HL-60 (cell line): ENCODE data around the gene FGG.

Source experiments
- DNase-seq, 2 experiments: peaks; one replicate each; pipeline ENCODE4 v3.0.0-alpha.2; 2010 to 2020; ENCODE audit warnings: low read depth in 1 of 2, low spot score in 1 of 2
- H3K27ac ChIP-seq: fragments of 250-450 bp; sonication (Bioruptor Pico); replicated peaks from 2 replicates; pipeline ENCODE4 v1.5.1; 2020; ENCODE audit warnings: mild to moderate bottlenecking, moderate library complexity
- H3K27me3 ChIP-seq: fragments of 250-450 bp; sonication (Bioruptor Pico); 2 replicates; pipeline ENCODE4 v1.5.1; 2021; ENCODE audit warnings: mild to moderate bottlenecking, moderate library complexity; ENCODE audit not compliant: insufficient read depth, poor library complexity, severe bottlenecking
- H3K4me3 ChIP-seq: replicated peaks from 2 replicates; pipeline ENCODE4 v1.5.1; 2011; ENCODE audit warnings: mild to moderate bottlenecking, control low read depth, low read length; ENCODE audit not compliant: insufficient read depth
- GABPA ChIP-seq: IDR thresholded peaks from 2 replicates; pipeline ENCODE4 v1.6.1; 2012; ENCODE audit warnings: low read depth
- POLR2AphosphoS5 ChIP-seq: IDR thresholded peaks from 2 replicates; pipeline ENCODE4 v1.6.1; 2012; ENCODE audit warnings: low read depth
- REST ChIP-seq: IDR thresholded peaks from 2 replicates; pipeline ENCODE4 v1.6.1; 2012; ENCODE audit warnings: low read depth; ENCODE audit not compliant: insufficient replicate concordance
- SPI1 ChIP-seq: IDR thresholded peaks from 2 replicates; pipeline ENCODE4 v1.6.1; 2012; ENCODE audit warnings: low read depth, mild to moderate bottlenecking, borderline replicate concordance
- TF ChIP-seq, protein P1 (sequence below): IDR thresholded peaks from one replicate; pipeline ENCODE4 v1.5.1; 2011; ENCODE audit warnings: low read length, control low read depth, inconsistent platforms; ENCODE audit not compliant: insufficient read depth

FGG gene

GRCh38 chr4:154614306-154614705 is 1.9 kb upstream of the FGG start:
- TF ChIP-seq GABPA (no peak), SPI1 (no peak), REST (no peak), POLR2AphosphoS5 (no peak)
- TF ChIP-seq, protein P1, sequence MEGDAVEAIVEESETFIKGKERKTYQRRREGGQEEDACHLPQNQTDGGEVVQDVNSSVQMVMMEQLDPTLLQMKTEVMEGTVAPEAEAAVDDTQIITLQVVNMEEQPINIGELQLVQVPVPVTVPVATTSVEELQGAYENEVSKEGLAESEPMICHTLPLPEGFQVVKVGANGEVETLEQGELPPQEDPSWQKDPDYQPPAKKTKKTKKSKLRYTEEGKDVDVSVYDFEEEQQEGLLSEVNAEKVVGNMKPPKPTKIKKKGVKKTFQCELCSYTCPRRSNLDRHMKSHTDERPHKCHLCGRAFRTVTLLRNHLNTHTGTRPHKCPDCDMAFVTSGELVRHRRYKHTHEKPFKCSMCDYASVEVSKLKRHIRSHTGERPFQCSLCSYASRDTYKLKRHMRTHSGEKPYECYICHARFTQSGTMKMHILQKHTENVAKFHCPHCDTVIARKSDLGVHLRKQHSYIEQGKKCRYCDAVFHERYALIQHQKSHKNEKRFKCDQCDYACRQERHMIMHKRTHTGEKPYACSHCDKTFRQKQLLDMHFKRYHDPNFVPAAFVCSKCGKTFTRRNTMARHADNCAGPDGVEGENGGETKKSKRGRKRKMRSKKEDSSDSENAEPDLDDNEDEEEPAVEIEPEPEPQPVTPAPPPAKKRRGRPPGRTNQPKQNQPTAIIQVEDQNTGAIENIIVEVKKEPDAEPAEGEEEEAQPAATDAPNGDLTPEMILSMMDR = no peak
- Histone ChIP-seq H3K27ac (no peak overlapping the region), H3K27me3 (peaks cover 4% of the 10 kb centered on the region), H3K4me3 (no peak overlapping the region)
- no peak for DNase-seq

GRCh38 chr4:154611833-154612232 is 623 bp downstream of the FGG start:
- Histone ChIP-seq H3K27ac (no peak overlapping the region), H3K27me3 (peaks cover 2% of the 10 kb centered on the region), H3K4me3 (no peak overlapping the region)
- TF ChIP-seq SPI1 (no peak), POLR2AphosphoS5 (no peak), GABPA (no peak), REST (no peak)
- TF ChIP-seq, protein P1 = no peak
- DNase-seq = no peak

DNA sequence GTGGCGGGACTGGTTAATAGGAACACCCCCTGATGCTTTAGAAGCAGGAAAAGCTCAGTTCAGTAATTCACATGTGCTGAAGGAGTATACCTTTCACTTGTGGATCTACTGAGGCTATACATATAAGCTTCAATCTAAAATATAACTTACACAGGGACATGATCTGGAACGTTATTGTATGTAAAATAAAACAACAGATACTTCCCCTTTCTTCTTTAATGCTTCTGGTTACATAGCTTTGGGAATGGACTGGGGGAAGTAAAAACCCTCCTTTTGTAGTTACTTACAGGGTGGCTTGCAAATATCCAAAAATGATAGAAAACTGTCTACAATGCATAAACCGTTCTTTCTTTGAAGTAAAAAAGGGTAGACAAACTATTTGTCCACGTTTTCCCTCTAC is 1.9 kb downstream of the FGG start:
- no peak for DNase-seq
- H3K27ac ChIP-seq = no peak overlapping the region

More for the DNA sequence above, 1.9 kb downstream of the FGG start:
- Histone ChIP-seq H3K4me3 (no peak overlapping the region), H3K27me3 (peaks cover 2% of the 10 kb centered on the region)
- TF ChIP-seq SPI1 (no peak), POLR2AphosphoS5 (no peak), REST (no peak)
- TF ChIP-seq, protein P1 = no peak
